Endothelial cell of hepatic sinusoid (primary cell): Measurements from ENCODE around the gene RUBCN.
"Not testable (repeated sequence)": the region's sequence is repeated elsewhere in the genome, so short reads cannot be mapped to it uniquely, and the experiment has no call there.

Experiments
- in situ Hi-C: cut with HindIII; loops from 2 replicates; pipeline ENCODE4 v1.10.0; 2017; ENCODE audit warnings: low sequenced_read_pairs

Gene RUBCN

GRCh38 chr3:197736010-197736490 is 654 bp downstream of the RUBCN start:
- in situ Hi-C loops, result no loop called here

GRCh38 chr3:197734667-197735318 is 1.9 kb downstream of the RUBCN start:
- in situ Hi-C loops, result no loop called here

GRCh38 chr3:197733042-197733441 is 3.7 kb downstream of the RUBCN start:
- in situ Hi-C loops, result no loop called here

- in situ Hi-C loops, result not testable (repeated sequence)
These were observed 5.2 kb downstream of the RUBCN start for GRCh38 chr3:197731483-197731882.

GRCh38 chr3:197730770-197731169 is 5.9 kb downstream of the RUBCN start:
- in situ Hi-C loops, result not testable (repeated sequence)

- in situ Hi-C loops, result no loop called here
These were observed 6.5 kb downstream of the RUBCN start for GRCh38 chr3:197730200-197730599.

GRCh38 chr3:197728487-197728886 is 8.2 kb downstream of the RUBCN start:
- in situ Hi-C loops, result no loop called here

GRCh38 chr3:197727878-197728277 is 8.8 kb downstream of the RUBCN start:
- in situ Hi-C loops, result not testable (repeated sequence)

- in situ Hi-C loops, result no loop called here
These were observed 14.0 kb downstream of the RUBCN start for GRCh38 chr3:197722734-197723133.

GRCh38 chr3:197720694-197721093 is 16.0 kb downstream of the RUBCN start:
- in situ Hi-C loops, result no loop called here

GRCh38 chr3:197718891-197719290 is 17.8 kb downstream of the RUBCN start:
- in situ Hi-C loops, result no loop called here

- in situ Hi-C loops, result no loop called here
These were observed 22.5 kb downstream of the RUBCN start for GRCh38 chr3:197714251-197714650.

- in situ Hi-C loops, result no loop called here
These were observed 23.3 kb downstream of the RUBCN start for GRCh38 chr3:197713477-197713822.

- in situ Hi-C loops, result no loop called here
These were observed 24.6 kb downstream of the RUBCN start for GRCh38 chr3:197711973-197712707.

- in situ Hi-C loops, result not testable (repeated sequence)
These were observed 25.7 kb downstream of the RUBCN start for GRCh38 chr3:197710965-197711364.

GRCh38 chr3:197709135-197709534 is 27.6 kb downstream of the RUBCN start:
- in situ Hi-C loops, result no loop called here

- in situ Hi-C loops, result no loop called here
These were observed 30.0 kb downstream of the RUBCN start for GRCh38 chr3:197706658-197707057.

GRCh38 chr3:197701841-197702240 is 34.9 kb downstream of the RUBCN start:
- in situ Hi-C loops, result no loop called here

- in situ Hi-C loops, result no loop called here
These were observed 36.6 kb downstream of the RUBCN start for GRCh38 chr3:197700095-197700494.

GRCh38 chr3:197697355-197697754 is 39.3 kb downstream of the RUBCN start:
- in situ Hi-C loops, result loop anchor here (10.0 kb wide), 1 partner anchor 123 kb away; no protein-coding TSS in a partner anchor

GRCh38 chr3:197694251-197694650 is 42.5 kb downstream of the RUBCN start:
- in situ Hi-C loops, result loop anchor here (10.0 kb wide), 1 partner anchor 119 kb away; no protein-coding TSS in a partner anchor

GRCh38 chr3:197692641-197693040 is 44.1 kb downstream of the RUBCN start:
- in situ Hi-C loops, result loop anchor here (10.0 kb wide), 1 partner anchor 118 kb away; no protein-coding TSS in a partner anchor
